Subcutaneous adipose tissue (tissue), 4 donors: ENCODE measurements around the gene FOXO1. TPM values are rescaled to one million over a fixed set of nuclear protein-coding genes. Genes with fewer than 3 reads are reported as not detected.

Experiments
- total RNA-seq, 4 donors: library from RNA; depleted of rRNA; stranded (reverse); fragments of >200 nt; gene quantifications; one replicate each; pipeline ENCODE4 v1.1.0, GENCODE V29; 2016
- TF ChIP-seq, protein P1 (sequence below): fragments of 450-650 bp; IDR thresholded peaks from one replicate; pipeline ENCODE4 v1.5.1; 2016; ENCODE audit warnings: low read depth, mild to moderate bottlenecking, control low read depth, antibody characterized with exemption, moderate library complexity

The FOXO1 gene
- total RNA-seq, 4 donors from 2014 or later = 93.0 to 198 (median 134) TPM

DNA sequence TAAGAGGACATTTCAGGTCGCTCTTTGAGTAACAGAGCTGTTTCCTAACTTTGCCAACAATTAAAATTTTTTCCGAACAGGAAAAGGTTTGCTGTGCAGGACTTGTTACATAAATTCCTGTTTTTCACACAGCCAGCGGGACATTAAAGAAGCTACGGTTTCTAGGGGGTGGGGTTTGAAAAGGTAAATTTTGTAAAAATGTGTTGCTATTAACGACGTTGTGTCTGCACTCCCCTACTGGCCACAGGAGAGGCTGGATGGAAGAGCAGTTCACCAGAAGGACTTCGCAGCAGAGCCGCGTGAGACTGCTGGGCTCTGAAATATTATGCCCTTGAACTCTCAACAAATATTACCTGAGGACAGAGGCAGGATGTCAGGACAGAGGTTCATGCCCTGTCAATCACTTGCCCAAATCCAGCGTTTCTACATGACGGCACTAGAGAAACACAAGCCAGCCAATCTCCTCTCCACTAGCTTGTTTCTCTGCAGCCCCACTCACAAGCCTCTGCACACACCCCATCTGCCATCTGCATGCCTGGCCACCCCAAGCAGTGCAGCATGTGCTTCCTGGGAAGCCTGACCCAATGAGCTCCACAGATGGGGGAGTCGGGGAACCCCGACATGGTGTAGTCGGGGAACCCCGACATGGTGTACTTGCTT, 102.0 kb downstream of the FOXO1 start:
- TF ChIP-seq, protein P1, sequence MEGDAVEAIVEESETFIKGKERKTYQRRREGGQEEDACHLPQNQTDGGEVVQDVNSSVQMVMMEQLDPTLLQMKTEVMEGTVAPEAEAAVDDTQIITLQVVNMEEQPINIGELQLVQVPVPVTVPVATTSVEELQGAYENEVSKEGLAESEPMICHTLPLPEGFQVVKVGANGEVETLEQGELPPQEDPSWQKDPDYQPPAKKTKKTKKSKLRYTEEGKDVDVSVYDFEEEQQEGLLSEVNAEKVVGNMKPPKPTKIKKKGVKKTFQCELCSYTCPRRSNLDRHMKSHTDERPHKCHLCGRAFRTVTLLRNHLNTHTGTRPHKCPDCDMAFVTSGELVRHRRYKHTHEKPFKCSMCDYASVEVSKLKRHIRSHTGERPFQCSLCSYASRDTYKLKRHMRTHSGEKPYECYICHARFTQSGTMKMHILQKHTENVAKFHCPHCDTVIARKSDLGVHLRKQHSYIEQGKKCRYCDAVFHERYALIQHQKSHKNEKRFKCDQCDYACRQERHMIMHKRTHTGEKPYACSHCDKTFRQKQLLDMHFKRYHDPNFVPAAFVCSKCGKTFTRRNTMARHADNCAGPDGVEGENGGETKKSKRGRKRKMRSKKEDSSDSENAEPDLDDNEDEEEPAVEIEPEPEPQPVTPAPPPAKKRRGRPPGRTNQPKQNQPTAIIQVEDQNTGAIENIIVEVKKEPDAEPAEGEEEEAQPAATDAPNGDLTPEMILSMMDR = no peak

DNA sequence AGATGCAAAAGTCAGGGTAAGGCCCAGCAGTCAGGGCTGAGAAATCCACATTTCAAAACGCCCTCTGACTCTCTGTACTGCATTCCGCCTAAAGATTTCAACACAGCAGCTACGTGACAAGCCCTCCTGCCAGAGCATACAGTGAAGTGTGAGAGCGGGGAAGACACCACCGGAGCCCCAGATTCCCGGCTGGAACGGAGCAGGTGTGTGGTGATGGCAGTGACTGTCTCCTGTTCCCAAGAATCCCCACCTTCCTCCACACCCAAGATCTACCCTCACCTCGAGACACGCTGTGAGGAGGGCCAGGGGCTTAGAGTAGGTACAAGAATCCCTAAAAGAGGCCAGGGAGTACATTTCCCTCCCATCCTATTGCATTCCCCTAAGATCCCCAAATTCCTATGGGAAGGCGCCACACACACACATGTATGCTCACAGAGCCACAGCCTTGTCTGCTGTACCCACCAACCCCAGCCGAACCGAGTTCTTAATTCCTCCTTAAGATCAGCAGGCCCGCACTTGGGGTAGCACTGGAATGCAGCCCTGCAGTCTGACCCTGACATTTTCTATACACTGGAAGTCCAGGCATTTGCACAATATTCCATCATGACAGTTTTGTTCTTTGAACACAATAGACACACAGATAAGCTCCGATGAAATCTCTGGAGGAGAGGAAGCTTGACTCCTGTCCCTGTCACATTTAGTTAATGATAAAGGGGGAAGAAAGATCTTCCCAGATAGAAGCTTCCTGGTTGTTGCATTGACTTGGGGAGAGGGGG, 102.9 kb downstream of the FOXO1 start:
- TF ChIP-seq, protein P1 = no peak

- TF ChIP-seq, protein P1 = no peak
Observed at GRCh38 chr13:40562975-40563349, 103.5 kb downstream of the FOXO1 start.

- TF ChIP-seq, protein P1 = no peak
Observed at GRCh38 chr13:40559915-40560314, 106.5 kb downstream of the FOXO1 start.

DNA sequence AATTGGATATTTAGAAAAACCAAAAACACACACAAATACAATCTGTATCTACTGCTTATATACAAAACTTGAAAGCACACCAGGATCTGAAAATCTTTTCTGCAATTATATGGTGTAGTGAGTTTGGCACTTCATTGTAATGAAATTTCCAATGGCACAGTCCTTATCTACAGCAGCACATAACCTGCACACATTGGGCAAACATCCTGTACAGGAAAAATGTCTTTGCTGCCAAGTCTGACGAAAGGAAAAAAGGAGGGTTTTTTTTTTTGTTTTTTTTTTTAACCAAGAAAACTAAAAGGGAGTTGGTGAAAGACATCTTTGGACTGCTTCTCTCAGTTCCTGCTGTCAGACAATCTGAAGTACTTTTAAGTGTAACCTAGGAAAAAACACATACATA, 107.8 kb downstream of the FOXO1 start:
- TF ChIP-seq, protein P1 = no peak

GRCh38 chr13:40556453-40556852, 110.0 kb downstream of the FOXO1 start:
- TF ChIP-seq, protein P1 = no peak

- TF ChIP-seq, protein P1 = no peak
Observed at GRCh38 chr13:40553356-40553755, 113.1 kb downstream of the FOXO1 start.
